Dendritic cell treated with granulocyte-macrophage colony-stimulating factor and Interleukin-4, amounts not matched to agents 40 ng/mL and 50 ng/mL, for 4 days (primary cell): Measurements from ENCODE around the gene INSIG1.

Experiments used
- H3K27ac Mint-ChIP-seq: one replicate; pipeline ENCODE4 v1.8.0; 2022; ENCODE audit warnings: mild to moderate bottlenecking, mixed read lengths
- H3K27me3 Mint-ChIP-seq: one replicate; pipeline ENCODE4 v1.8.0; 2022; ENCODE audit warnings: mild to moderate bottlenecking, mixed read lengths
- H3K36me3 Mint-ChIP-seq: one replicate; pipeline ENCODE4 v1.8.0; 2022; ENCODE audit warnings: low read depth, mixed read lengths
- H3K4me1 Mint-ChIP-seq: one replicate; pipeline ENCODE4 v1.8.0; 2022; ENCODE audit warnings: low read depth, mixed read lengths
- H3K4me3 Mint-ChIP-seq: one replicate; pipeline ENCODE4 v1.8.0; 2022; ENCODE audit warnings: mild to moderate bottlenecking, moderate library complexity, mixed read lengths
- H3K9me3 Mint-ChIP-seq: one replicate; pipeline ENCODE4 v1.8.0; 2022; ENCODE audit warnings: mixed read lengths
- intact Hi-C: fragments of 100-400 bp; cut with micrococcal nuclease; formaldehyde crosslinking; loops from one replicate; pipeline ENCODE4 v1.15.0; 2022

Gene INSIG1

DNA sequence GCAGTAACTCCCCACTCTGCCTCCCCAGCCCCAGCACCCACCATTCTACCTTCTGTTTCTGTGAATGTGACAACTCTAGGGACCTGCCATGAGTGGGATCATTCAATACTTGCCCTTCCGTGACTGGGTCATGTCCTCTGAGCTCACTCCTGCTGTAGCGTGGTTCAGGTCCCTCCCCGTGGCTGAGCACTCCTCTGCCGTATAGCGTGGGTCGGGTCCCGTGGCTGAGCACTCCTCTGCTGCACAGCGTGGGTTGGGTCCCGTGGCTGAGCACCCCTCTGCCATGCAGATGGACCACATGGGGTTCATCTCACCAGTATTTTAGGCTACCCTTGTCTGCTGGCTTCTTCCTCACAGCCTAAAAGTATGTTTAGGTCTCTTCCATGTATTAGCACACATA lies 43.0 kb downstream of the INSIG1 start:
- Mint-ChIP-seq H3K27me3 (peaks cover 36% of the 10 kb centered on the region), H3K4me3 (no peak overlapping the region), H3K4me1 (no peaks in the 10 kb centered on the region), H3K9me3 (no peaks in the 10 kb centered on the region), H3K36me3 (no peaks in the 10 kb centered on the region), H3K27ac (no peak overlapping the region)
- intact Hi-C loops: loop anchor here (5.0 to 10.0 kb wide), 2 partner anchors 38 to 106 kb away; no protein-coding TSS in a partner anchor

DNA sequence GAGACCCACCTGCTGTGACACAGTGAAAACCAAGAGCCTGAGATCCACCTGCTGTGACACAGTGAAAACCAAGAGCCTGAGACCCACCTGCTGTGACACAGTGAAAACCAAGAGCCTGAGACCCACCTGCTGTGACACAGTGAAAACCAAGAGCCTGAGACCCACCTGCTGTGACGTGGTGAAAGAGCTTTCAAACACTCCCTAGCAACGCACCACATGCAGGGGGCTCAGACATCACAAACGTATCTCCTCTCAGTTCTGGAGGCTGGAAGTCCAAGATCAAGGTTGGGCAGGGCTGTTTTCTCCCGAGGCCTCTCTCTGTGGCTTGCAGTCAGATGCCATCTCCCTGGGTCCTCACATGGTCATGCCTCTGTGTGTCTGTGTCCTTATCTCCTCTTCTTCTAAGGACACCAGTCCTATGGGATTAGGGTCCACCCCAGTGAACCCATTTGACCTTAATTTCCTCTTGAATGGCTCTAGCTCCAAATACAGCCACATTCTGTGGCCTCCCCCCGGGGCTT lies 43.8 kb downstream of the INSIG1 start:
- H3K27ac Mint-ChIP-seq: no peak overlapping the region

DNA sequence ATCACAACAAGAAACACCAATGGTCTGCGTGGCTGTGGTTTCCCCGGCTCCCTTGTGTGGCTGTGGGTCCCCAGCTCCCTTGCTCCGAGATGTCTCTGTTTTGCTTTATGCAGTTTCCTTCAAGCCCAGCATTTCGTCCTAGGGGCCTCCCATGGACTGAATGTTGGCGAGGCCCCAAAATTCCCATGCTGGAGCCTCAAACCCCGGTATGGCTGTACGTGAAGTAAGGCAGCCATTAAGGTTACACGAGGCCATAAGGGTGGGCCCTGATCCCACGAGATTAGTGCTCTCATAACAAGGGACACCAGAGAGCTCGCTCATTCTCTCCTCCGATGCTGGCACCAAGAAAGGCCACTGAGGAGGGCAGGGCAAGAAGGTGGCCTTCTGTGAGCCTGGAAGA lies 44.6 kb downstream of the INSIG1 start:
- Mint-ChIP-seq H3K9me3 (no peaks in the 10 kb centered on the region), H3K4me1 (no peaks in the 10 kb centered on the region), H3K36me3 (no peaks in the 10 kb centered on the region), H3K27me3 (peaks cover 36% of the 10 kb centered on the region), H3K4me3 (no peak overlapping the region), H3K27ac (no peak overlapping the region)
- intact Hi-C loops: loop anchor here (5.0 to 10.0 kb wide), 2 partner anchors 40 to 108 kb away; no protein-coding TSS in a partner anchor

More for the DNA sequence above, 43.8 kb downstream of the INSIG1 start:
- Mint-ChIP-seq H3K27me3 (peaks cover 36% of the 10 kb centered on the region), H3K4me3 (no peak overlapping the region), H3K36me3 (no peaks in the 10 kb centered on the region), H3K9me3 (no peaks in the 10 kb centered on the region), H3K4me1 (no peaks in the 10 kb centered on the region)
- intact Hi-C loops: loop anchor here (5.0 to 10.0 kb wide), 2 partner anchors 39 to 107 kb away; no protein-coding TSS in a partner anchor

DNA sequence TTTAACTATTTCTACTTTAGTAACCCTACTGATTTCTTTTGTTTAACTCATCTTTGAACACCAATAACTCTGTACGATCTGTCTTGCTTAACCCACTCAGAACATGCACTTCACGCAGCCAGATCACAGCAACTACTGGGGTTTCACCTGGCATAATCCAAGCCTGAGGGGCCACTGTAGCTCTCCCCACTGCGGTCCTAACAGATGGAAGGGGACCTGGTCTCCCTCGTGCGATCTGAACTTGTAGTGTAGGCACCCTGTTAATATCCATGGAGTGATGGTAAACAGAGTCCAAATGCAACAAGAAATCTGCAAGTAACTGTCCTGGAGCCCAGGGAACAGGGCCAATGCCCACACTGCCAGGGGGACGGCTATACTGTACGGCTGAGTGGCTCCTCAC lies 45.5 kb downstream of the INSIG1 start:
- Mint-ChIP-seq H3K4me1 (no peaks in the 10 kb centered on the region), H3K36me3 (no peaks in the 10 kb centered on the region), H3K4me3 (no peak overlapping the region), H3K9me3 (no peaks in the 10 kb centered on the region), H3K27ac (no peak overlapping the region), H3K27me3 (peaks cover 31% of the 10 kb centered on the region)
- intact Hi-C loops: loop anchor here (5.0 to 10.0 kb wide), 2 partner anchors 41 to 108 kb away; no protein-coding TSS in a partner anchor

DNA sequence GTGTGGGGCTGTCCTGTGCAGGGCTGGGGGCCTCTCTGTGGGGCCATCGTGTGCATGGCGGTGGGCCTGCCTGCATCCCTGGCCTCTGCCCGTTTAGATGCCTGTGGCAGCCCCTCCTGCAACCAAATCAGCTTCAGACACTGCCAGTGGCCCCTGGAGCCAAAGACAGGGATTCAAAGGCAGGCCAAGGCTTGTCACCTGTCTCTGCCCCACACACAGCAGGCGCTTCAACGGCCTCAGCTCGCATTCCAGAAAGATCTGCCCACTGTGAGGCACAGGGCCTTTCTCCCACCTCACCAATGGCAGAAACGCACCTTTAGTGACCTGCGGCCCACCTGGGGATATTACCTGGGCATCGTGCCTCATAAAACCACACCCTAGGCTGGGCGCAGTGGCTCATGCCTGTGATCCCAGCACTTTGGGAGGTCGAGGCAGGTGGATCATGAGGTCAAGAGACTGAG lies 46.0 kb downstream of the INSIG1 start:
- peaks cover 29% of the 10 kb centered on the region for H3K27me3 Mint-ChIP-seq
- H3K27ac Mint-ChIP-seq: no peak overlapping the region
- no peaks in the 10 kb centered on the region for H3K4me1 Mint-ChIP-seq
- no peaks in the 10 kb centered on the region for H3K9me3 Mint-ChIP-seq
- H3K36me3 Mint-ChIP-seq: no peaks in the 10 kb centered on the region
- no peak overlapping the region for H3K4me3 Mint-ChIP-seq
- intact Hi-C loops: loop anchor here (5.0 to 10.0 kb wide), 2 partner anchors 41 to 109 kb away; no protein-coding TSS in a partner anchor

DNA sequence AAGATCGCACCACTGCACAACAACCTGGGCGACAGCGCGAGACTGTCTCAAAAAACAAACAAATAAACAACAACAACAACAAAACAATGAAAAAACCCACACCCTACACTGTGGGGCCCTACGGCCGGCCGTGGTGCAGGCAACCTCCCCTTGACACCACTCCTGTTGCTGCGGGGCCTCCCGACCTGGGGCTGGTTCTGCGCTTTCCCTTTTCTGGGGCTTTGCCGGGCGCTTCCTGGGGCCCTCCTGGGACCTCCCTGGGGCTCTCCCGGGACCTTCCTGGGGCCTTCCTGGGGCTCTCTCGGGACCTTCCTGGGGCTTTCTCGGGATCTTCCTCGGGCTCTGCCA lies 46.6 kb downstream of the INSIG1 start:
- H3K9me3 Mint-ChIP-seq: no peaks in the 10 kb centered on the region
- H3K4me1 Mint-ChIP-seq: no peaks in the 10 kb centered on the region
- intact Hi-C loops: loop anchor here (5.0 to 10.0 kb wide), 2 partner anchors 42 to 109 kb away; no protein-coding TSS in a partner anchor
- peaks cover 29% of the 10 kb centered on the region for H3K27me3 Mint-ChIP-seq
- no peaks in the 10 kb centered on the region for H3K36me3 Mint-ChIP-seq
- no peak overlapping the region for H3K4me3 Mint-ChIP-seq
- H3K27ac Mint-ChIP-seq: no peak overlapping the region

DNA sequence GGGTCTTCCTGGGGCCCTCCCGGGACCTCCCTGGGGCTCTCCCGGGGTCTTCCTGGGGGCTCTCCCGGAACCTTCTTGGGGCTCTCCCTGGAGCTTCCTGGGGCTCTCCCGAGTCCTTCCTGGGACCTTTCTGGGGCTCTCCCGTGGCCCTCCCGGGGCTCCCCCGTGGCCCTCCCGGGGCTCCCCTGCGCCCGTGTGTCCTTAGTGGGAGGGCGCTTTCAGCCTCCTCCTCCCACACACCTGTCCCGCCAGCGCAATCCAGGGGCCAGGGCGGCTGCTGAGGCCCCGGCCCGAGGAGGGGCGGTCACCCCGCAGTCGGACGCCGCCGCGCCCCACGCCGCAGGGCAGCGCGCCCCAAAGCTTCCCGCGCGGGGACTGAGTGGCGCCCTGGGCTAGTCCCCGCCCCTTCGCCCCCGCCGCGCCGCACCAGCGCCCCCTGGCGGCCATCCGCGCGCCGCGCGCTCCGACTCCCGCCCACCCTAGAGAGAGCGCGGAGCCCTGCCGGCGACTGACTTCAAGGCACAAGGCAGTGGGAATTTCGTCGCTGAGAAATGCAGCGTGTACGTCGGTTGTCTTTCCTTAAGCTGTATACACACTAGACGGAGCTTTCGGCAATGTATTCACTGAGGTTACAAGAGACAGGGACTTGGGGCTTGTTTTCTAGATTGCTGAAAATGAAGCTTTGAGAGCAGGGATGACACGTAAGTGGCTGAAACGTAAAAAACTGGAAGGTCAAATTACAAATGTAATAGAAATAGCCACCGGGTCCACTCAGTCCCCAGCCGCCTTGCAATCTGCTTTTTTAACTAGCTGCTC lies 47.1 kb downstream of the INSIG1 start:
- intact Hi-C loops: loop anchor here (1.0 to 10.0 kb wide), 3 partner anchors 43 to 155 kb away; no protein-coding TSS in a partner anchor
- Mint-ChIP-seq H3K9me3 (no peaks in the 10 kb centered on the region), H3K27ac (no peak overlapping the region), H3K4me1 (no peaks in the 10 kb centered on the region), H3K4me3 (peak overlapping the region; percentile 25), H3K36me3 (no peaks in the 10 kb centered on the region), H3K27me3 (peaks cover 29% of the 10 kb centered on the region)

DNA sequence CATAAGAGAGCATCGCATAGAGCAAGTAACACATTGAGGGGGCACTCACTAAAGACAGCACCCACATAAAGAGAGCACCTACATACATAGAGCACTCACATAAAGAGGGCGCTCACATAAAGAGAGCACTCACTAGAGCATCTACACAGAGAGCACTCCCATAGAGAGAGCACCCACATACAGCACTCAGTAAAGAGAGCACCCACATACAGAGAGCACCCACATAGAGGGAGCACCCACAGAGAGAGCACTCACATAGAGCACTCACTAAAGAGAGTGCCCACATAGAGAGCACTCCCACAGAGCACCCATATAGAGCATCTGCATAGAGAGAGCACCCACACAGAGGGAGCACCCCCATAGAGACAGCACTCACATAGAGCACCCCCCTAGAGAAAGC lies 47.8 kb downstream of the INSIG1 start:
- no peak overlapping the region for H3K27ac Mint-ChIP-seq
- H3K4me3 Mint-ChIP-seq: no peak overlapping the region

DNA sequence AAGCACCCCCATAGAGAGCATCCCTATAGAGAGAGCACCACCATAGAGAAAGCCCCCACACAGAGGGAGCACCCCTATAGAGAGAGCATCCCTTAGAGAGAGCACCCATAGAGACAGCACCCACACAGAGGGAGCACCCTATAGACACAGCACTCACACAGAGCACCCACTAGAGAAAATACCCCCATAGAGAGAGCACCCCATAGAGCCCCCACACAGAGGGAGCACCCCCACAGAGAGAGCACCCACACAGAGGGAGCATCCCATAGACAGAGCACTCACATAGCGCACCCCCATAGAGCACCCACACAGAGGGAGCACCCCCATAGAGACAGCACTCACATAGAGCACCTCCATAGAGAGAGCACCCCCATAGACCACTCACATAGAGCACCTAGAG lies 48.6 kb downstream of the INSIG1 start:
- Mint-ChIP-seq H3K36me3 (no peaks in the 10 kb centered on the region), H3K27me3 (peaks cover 25% of the 10 kb centered on the region), H3K4me3 (no peak overlapping the region), H3K4me1 (no peaks in the 10 kb centered on the region), H3K27ac (no peak overlapping the region), H3K9me3 (no peaks in the 10 kb centered on the region)
- intact Hi-C loops: loop anchor here (10.0 kb wide), 1 partner anchor 111 kb away; no protein-coding TSS in a partner anchor

More for the DNA sequence above, 47.8 kb downstream of the INSIG1 start:
- no peaks in the 10 kb centered on the region for H3K9me3 Mint-ChIP-seq
- H3K36me3 Mint-ChIP-seq: no peaks in the 10 kb centered on the region
- intact Hi-C loops: loop anchor here (1.0 to 10.0 kb wide), 2 partner anchors 111 to 155 kb away; no protein-coding TSS in a partner anchor
- H3K27me3 Mint-ChIP-seq: peaks cover 29% of the 10 kb centered on the region
- no peaks in the 10 kb centered on the region for H3K4me1 Mint-ChIP-seq

DNA sequence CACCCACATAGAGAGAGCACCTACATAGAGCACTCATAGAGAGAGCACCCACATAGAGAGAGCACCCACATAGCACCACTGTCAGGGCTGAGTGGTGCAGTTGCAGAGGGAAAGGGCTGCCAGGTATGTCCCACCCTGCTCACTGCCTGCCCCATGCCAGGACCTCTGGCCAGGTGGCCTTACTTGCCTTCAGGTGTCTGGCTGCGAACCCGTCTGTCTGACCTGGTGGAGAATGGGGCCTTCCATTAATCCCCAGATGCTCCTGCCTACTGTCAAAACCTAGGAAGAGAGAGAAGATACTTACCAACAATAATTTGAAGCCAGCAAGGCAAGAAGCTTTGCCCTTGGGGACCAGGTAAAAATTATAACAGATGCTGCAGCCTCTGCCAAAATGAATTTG lies 51.1 kb downstream of the INSIG1 start:
- Mint-ChIP-seq H3K4me3 (no peak overlapping the region), H3K4me1 (no peaks in the 10 kb centered on the region), H3K27me3 (peaks cover 18% of the 10 kb centered on the region), H3K9me3 (no peaks in the 10 kb centered on the region), H3K36me3 (no peaks in the 10 kb centered on the region), H3K27ac (no peak overlapping the region)
- intact Hi-C loops: loop anchor here (10.0 kb wide), 1 partner anchor 114 kb away; no protein-coding TSS in a partner anchor

DNA sequence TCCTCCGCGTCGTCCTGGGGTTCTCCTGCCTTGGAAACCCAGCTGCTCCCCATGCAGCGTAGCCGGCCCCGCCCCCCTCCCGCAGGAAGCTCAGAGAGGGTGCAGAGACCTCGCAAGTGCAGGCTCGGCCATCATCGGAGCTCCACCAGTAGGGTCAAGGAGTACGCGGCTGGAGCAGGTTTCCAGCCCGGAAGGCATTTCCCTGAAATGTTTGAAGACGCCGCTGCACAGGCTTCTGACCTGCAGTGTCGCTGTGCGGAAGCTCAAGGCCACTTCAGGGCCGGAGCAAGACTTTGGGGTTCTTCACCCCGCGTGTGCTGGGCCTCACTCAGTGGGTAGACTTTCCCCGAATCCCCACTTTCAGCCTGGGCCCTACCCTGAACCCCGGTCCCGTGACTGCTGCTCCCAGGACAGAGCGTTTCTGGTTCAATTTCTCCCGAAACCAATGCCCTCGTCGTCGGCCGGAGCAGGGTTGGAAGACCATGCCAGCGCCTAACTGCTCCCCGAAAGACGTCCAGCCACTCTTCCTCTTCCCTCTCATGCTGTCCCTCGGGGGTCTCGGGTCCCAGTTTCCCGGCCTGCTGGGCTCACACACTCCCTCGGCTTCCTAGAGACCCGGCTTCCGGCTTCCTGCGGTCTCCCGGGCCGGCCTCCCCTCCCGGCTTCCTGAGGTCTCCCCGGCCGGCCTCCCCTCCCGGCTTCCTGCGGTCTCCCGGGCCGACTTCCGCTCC lies 52.1 kb downstream of the INSIG1 start:
- Mint-ChIP-seq H3K27ac (no peak overlapping the region), H3K9me3 (no peaks in the 10 kb centered on the region), H3K4me3 (no peak overlapping the region), H3K36me3 (no peaks in the 10 kb centered on the region), H3K27me3 (peaks cover 15% of the 10 kb centered on the region), H3K4me1 (no peaks in the 10 kb centered on the region)
- intact Hi-C loops: loop anchor here (10.0 kb wide), 1 partner anchor 115 kb away; no protein-coding TSS in a partner anchor

DNA sequence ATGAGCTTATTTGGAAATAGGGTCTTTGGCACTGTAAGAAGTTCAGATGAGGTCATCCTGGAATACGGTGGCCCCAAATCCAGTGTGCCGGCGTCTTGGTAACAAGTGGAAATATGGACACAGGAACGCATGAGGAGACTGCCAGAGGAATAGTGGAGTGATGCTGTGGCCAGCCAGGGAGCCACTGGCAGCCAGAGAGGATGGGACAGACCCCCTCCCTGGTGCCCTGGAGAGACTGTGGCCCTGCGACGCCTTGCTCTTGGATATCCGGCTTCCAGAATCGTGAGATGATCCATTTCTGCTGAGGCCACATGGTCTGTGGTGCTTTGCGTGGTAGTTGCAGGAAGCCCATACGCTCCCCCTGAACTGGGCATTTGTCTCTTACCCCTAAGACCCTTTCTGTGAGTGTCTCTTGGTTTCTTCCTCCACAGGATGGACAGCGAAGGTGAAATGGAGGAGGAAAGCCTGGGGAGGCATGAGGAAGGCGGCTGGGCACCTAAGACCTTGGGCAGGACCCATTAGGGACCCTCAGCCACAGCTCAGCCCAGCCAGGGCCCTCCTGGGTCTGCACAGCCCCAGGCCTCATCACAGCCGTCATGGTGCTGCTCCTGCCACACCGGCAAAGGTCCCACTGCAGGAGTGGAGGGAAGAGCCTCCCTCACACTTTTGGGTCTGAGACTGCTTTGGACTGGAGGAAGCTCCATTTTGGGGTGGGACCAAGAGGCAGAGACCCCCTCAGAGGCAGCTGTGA lies 53.6 kb downstream of the INSIG1 start:
- H3K36me3 Mint-ChIP-seq: no peaks in the 10 kb centered on the region
- H3K27me3 Mint-ChIP-seq: peaks cover 7% of the 10 kb centered on the region
- no peaks in the 10 kb centered on the region for H3K9me3 Mint-ChIP-seq
- no peak overlapping the region for H3K4me3 Mint-ChIP-seq
- H3K27ac Mint-ChIP-seq: no peak overlapping the region
- no peaks in the 10 kb centered on the region for H3K4me1 Mint-ChIP-seq
- intact Hi-C loops: no loop called here

DNA sequence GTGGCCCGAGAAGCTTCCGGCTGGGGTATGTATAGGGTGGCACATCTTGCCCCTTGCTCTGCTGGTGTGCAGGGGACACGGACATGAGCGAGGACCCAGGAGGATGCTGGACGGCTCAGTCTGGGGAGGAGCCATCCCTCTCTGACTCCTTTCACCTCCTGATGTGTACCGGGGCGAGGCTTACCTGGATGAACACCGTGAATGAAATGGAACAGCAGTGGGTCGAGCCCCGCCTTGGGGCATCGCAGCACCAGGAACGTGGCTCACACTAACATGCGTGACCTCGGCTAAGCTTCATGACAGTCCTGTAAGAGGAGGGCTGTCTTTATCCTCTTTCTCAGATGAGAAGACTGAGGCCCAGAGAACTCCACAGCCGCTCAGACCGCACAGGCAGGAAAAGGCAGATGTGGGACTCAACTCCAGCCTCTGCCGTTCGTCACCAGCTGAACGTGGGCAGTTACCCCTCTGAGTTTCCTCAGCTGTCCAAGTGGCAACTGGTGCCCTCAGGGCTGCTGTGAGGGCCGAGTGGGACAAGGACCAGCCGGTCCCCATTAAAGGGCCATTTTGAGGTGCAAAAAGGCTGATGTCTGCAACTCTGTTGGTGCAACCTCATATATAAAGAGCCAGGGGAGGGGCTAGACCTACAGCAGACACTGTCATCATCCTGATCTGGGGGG lies 54.5 kb downstream of the INSIG1 start:
- Mint-ChIP-seq H3K36me3 (no peaks in the 10 kb centered on the region), H3K27me3 (peaks cover 9% of the 10 kb centered on the region), H3K4me3 (no peak overlapping the region), H3K27ac (no peak overlapping the region), H3K4me1 (peaks cover 7% of the 10 kb centered on the region), H3K9me3 (no peaks in the 10 kb centered on the region)
- intact Hi-C loops: no loop called here
